ENCODE data around the gene PRRT1.

Gene PRRT1

GRCh38 chr6:32158052-32158451 is 6.3 kb upstream of the PRRT1 start:
- Histone ChIP-seq H2AFZ (ENCODE audit: low read depth, low read length, severe bottlenecking) (no peak overlapping the region), H3K27me3 (ENCODE audit: low read length) (no peaks in the 10 kb centered on the region), H3K79me2 (ENCODE audit: insufficient read depth, low read length) (no peaks in the 10 kb centered on the region), H3K27ac (ENCODE audit: low read depth, low read length) (no peak overlapping the region), H3K9me3 (ENCODE audit: insufficient read depth, low read length) (no peaks in the 10 kb centered on the region), H3K36me3 (ENCODE audit: low read length) (0 out of 2 replicates have a peak, but pooled peaks cover 3% of the 10 kb centered on the region), H3K9me2 (replicated peaks; ENCODE audit: insufficient read depth, low read length) (no peaks in the 10 kb centered on the region), H3K9ac (ENCODE audit: low read length) (no peak overlapping the region), H4K20me1 (ENCODE audit: low read depth, low read length) (no peaks in the 10 kb centered on the region), H3F3A (ENCODE audit: insufficient read depth) (peaks cover 6% of the 10 kb centered on the region; the same call in 1 of the 2 replicates), H3K4me3 (ENCODE audit: insufficient read depth, low read length, poor library complexity, severe bottlenecking) (no peak overlapping the region), H3K4me2 (ENCODE audit: low read depth, low read length, poor library complexity, severe bottlenecking) (no peak overlapping the region)
- no peak for TF ChIP-seq EZH2phosphoT487 (conservative IDR thresholded peaks at IDR 0.05; ENCODE audit: low read length)
- TF ChIP-seq, protein P1, sequence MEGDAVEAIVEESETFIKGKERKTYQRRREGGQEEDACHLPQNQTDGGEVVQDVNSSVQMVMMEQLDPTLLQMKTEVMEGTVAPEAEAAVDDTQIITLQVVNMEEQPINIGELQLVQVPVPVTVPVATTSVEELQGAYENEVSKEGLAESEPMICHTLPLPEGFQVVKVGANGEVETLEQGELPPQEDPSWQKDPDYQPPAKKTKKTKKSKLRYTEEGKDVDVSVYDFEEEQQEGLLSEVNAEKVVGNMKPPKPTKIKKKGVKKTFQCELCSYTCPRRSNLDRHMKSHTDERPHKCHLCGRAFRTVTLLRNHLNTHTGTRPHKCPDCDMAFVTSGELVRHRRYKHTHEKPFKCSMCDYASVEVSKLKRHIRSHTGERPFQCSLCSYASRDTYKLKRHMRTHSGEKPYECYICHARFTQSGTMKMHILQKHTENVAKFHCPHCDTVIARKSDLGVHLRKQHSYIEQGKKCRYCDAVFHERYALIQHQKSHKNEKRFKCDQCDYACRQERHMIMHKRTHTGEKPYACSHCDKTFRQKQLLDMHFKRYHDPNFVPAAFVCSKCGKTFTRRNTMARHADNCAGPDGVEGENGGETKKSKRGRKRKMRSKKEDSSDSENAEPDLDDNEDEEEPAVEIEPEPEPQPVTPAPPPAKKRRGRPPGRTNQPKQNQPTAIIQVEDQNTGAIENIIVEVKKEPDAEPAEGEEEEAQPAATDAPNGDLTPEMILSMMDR (IDR thresholded peaks at IDR 0.05; ENCODE audit: insufficient read depth, low read length, poor library complexity, severe bottlenecking) = no peak

DNA sequence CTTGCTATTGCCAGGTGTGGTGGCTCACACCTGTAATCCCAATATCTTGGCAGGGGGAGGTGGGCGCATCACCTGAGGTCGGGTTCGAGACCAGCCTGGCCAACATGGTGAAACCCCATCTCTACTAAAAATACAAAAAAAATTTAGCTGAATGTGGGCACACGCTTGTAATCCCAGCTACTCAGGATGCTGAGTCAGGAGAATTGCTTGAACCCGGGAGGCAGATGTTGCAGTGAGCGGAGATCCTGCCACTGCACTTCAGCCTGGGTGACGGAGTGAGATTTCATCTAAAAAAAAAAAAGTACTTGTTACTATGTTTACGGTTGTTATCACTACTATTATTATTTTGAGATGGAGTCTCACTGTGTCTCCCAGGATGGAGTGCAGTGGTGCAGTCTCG is 5.2 kb upstream of the PRRT1 start:
- Histone ChIP-seq H2AFZ (ENCODE audit: low read depth, low read length, severe bottlenecking) (no peak overlapping the region), H4K20me1 (ENCODE audit: low read depth, low read length) (no peaks in the 10 kb centered on the region), H3K79me2 (ENCODE audit: insufficient read depth, low read length) (no peaks in the 10 kb centered on the region), H3K4me3 (ENCODE audit: insufficient read depth, low read length, poor library complexity, severe bottlenecking) (no peak overlapping the region), H3K27ac (ENCODE audit: low read depth, low read length) (no peak overlapping the region), H3K36me3 (ENCODE audit: low read length) (0 out of 2 replicates have a peak, but pooled peaks cover 3% of the 10 kb centered on the region), H3K9me2 (replicated peaks; ENCODE audit: insufficient read depth, low read length) (no peaks in the 10 kb centered on the region), H3K27me3 (ENCODE audit: low read length) (no peaks in the 10 kb centered on the region), H3K9ac (ENCODE audit: low read length) (no peak overlapping the region), H3F3A (ENCODE audit: insufficient read depth) (peaks cover 8% of the 10 kb centered on the region; the same call in 1 of the 2 replicates), H3K4me2 (ENCODE audit: low read depth, low read length, poor library complexity, severe bottlenecking) (no peak overlapping the region), H3K9me3 (ENCODE audit: insufficient read depth, low read length) (no peaks in the 10 kb centered on the region)
- TF ChIP-seq, protein P1 (IDR thresholded peaks at IDR 0.05; ENCODE audit: insufficient read depth, low read length, poor library complexity, severe bottlenecking) = no peak
- no peak for TF ChIP-seq EZH2phosphoT487 (conservative IDR thresholded peaks at IDR 0.05; ENCODE audit: low read length)

DNA sequence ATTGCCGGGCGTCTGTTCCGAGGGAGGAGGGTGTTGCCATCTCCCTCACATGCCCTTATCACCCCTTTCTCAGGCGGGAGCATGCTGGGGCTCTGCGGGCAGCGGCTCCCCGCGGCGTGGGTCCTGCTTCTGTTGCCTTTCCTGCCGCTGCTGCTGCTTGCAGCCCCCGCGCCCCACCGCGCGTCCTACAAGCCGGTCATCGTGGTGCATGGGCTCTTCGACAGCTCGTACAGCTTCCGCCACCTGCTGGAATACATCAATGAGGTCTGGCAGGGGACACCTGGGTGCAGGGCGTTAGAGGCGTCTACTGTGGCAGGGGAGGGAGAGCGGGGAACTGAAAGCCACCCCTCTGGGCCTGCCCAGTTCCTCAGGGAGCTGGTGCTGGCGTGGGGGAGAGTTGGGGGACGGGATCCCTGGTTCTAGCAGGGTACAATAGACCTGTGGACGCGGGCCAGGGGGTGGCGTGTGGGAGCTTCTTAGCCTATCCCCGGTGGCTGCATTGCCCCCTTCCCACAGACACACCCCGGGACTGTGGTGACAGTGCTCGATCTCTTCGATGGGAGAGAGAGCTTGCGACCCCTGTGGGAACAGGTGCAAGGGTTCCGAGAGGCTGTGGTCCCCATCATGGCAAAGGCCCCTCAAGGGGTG is 2.9 kb upstream of the PRRT1 start:
- TF ChIP-seq, protein P1 (IDR thresholded peaks at IDR 0.05; ENCODE audit: insufficient read depth, low read length, poor library complexity, severe bottlenecking) = peak; percentile 85
- no peak for TF ChIP-seq EZH2phosphoT487 (conservative IDR thresholded peaks at IDR 0.05; ENCODE audit: low read length)
- peak overlapping the region; percentile 78 for H2AFZ ChIP-seq (ENCODE audit: low read depth, low read length, severe bottlenecking)
- H3K27ac ChIP-seq (ENCODE audit: low read depth, low read length) = no peak overlapping the region
- H4K20me1 ChIP-seq (ENCODE audit: low read depth, low read length) = no peaks in the 10 kb centered on the region
- no peaks in the 10 kb centered on the region for H3K9me2 ChIP-seq (replicated peaks; ENCODE audit: insufficient read depth, low read length)
- H3K36me3 ChIP-seq (ENCODE audit: low read length) = 0 out of 2 replicates have a peak, but pooled peaks cover 3% of the 10 kb centered on the region
- no peaks in the 10 kb centered on the region for H3K9me3 ChIP-seq (ENCODE audit: insufficient read depth, low read length)
- H3K4me3 ChIP-seq (ENCODE audit: insufficient read depth, low read length, poor library complexity, severe bottlenecking) = peak overlapping the region; percentile 61
- H3F3A ChIP-seq (ENCODE audit: insufficient read depth) = peaks cover 8% of the 10 kb centered on the region; the same call in 1 of the 2 replicates
- H3K9ac ChIP-seq (ENCODE audit: low read length) = peak overlapping the region; percentile 61
- H3K79me2 ChIP-seq (ENCODE audit: insufficient read depth, low read length) = no peaks in the 10 kb centered on the region
- peak overlapping the region; percentile 62 for H3K4me2 ChIP-seq (ENCODE audit: low read depth, low read length, poor library complexity, severe bottlenecking)
- H3K27me3 ChIP-seq (ENCODE audit: low read length) = no peaks in the 10 kb centered on the region

All from SU-DHL-6 (cell line).